Measurements from ENCODE around the gene SYNGR3.

- TF ChIP-seq POLR2AphosphoS5 (IDR thresholded peaks at IDR 0.05; ENCODE audit: borderline replicate concordance, low read depth, low read length) (no peak), FOXP2 (optimal IDR thresholded peaks at IDR 0.05; ENCODE audit: control extremely low read depth, extremely low read length, insufficient read depth) (no peak)
Measured at GRCh38 chr16:2016407-2016922, 26.7 kb downstream of the SYNGR3 start.
